ENCODE results near the gene CREBZF.

Gene CREBZF, protein sequence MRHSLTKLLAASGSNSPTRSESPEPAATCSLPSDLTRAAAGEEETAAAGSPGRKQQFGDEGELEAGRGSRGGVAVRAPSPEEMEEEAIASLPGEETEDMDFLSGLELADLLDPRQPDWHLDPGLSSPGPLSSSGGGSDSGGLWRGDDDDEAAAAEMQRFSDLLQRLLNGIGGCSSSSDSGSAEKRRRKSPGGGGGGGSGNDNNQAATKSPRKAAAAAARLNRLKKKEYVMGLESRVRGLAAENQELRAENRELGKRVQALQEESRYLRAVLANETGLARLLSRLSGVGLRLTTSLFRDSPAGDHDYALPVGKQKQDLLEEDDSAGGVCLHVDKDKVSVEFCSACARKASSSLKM

DNA sequence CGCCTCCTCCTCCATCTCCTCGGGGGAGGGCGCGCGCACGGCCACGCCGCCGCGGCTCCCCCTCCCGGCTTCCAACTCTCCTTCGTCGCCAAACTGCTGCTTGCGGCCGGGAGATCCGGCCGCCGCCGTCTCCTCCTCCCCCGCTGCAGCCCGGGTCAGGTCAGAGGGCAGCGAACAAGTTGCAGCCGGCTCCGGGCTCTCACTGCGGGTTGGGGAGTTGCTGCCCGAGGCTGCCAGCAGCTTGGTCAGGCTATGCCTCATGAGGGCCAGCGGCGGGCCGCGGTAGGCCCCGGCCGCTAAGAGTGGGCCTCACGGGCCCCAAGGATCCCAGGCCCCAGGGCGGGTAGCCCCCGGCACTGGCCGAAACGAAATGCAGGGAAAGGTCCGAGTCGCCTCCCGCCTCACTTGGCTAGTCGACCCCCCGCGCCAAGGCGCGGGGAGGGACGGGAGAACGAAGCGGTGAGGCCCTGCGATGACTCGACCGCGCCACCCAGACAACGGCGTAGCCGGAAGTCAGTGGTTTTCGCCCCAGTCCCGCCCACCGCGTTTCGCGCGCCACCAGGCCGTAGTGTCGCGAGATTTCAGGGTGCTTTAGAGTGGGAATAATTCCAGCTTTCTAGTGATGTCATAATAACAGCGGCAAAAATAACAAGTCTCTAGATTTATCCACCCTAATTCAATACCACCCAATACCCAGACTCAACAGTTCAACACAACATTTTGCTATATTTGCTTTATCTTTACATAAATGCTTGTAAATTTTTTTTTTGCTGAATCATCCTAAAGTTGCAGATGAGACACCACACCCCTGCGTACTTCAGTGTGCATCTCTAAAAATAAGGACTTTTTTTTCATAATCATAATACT lies at the start of gene CREBZF:
Gene CREBZF, minus strand, starts transcription at position 515 of the 867 bp plus-strand sequence. Its CDS starts 254 bp downstream, at position 261.
- peak; percentile 81 to 92 for DNase-seq

DNA sequence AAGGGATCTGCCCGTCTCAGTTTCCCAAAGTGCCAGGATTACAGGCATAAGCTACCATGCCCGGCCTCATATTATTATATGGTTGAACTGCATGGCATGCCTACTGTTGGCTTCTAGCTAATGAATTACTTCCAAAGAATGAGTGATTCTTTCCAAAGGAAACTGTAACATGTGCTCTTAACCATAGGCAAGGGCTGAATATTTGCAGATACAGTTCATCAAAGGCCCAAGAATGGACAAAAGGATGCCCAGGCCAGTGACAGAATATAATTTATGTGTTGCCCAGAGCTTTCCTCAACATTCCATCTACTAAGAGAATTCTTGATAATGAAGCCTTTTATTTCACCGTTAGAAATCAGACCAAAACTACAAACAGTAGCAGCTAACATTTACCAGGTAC lies 48.0 kb upstream of the CREBZF start:
- DNase-seq = no peak

- no peak for DNase-seq
Observed at GRCh38 chr11:85710917-85711316, 46.0 kb upstream of the CREBZF start.

DNA sequence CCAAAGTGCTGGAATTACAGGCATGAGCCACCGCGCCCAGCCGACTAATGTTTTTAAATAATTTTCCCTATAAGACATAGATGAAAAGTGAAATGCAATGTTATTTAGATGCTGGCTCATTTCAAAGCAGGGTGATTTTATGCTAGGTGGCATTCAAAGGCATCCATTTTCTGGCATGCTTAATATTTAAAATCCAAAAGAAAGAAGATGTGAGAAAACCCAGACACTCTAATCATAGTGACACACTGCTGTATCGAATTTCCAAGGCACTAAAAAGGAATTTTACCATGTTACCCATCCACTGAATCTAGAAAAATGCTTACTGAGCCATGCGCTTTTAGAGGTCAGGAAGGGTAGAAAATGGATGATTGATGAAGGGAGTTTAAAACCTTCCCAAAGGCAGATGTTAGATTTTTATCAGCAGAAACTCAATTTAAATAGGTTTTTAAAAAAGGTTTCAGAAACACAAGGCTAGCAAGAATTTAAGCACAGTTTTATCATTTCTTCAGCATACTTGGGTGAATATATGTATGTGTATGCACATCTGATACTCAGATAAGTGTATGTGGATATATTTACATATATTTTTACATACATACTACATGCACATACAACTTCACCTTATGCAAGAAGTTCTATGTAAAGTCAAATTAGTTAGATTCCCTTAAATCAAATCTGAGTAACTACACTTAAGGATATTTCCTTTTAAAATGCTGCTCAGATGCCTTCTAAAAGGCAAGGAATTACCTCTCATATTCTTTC lies 45.2 kb upstream of the CREBZF start:
- no peak for DNase-seq

DNA sequence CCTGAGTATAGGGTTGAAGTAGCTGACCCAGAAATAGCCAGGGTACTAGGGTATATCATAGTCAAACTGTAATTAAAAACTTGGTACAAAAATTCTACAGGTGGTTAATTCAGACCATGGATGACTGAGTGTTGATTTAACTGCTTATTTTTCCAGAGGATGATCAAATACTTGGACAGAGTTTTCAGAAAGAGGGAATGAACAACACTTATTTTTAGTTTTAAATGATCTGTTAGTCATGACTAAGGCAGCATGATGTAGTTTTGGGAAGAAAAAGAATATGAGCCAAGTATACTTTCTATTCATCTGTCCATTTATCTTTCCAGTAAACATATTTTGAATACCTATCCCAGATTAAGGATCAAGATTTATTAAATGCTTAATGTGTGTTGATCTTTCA lies 40.9 kb upstream of the CREBZF start:
- DNase-seq = no peak

- no peak for DNase-seq
Observed at GRCh38 chr11:85704967-85705366, 40.0 kb upstream of the CREBZF start.

DNA sequence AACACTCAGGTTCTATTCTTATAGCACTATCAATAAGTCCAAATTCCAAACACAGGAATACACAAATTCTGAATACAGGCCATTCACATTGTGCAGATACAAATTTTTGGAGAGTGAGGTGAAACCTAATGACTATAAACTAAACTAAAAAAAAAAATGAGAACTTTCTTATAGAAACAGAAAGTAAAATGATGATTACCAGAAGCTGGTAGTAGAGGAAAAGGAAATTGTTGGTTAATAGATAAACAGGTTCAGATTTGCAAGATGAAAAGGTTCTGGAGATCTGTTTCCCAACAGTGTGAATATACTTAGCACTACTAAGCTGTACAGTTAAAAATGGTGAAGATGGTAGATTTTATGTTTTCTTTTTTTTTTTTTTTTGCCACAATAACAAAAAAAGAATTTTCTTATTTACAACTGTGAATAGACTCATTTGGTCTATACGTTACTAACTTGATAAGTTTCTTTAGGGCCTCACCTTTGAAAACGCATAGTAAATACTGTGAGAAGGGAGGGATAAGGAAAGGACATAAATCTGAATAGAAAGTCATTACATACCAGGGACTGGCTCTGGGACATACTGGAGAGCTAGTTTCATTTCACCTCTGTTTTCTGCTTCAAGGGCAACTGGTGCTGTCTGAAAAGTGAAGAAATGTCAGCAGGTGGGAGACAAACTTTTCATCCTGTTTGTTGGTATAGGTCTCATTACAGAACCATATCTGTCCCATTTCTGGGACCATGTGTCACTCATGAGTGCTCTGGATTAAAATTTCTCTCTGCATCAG lies 35.2 kb upstream of the CREBZF start:
- DNase-seq = no peak

DNA sequence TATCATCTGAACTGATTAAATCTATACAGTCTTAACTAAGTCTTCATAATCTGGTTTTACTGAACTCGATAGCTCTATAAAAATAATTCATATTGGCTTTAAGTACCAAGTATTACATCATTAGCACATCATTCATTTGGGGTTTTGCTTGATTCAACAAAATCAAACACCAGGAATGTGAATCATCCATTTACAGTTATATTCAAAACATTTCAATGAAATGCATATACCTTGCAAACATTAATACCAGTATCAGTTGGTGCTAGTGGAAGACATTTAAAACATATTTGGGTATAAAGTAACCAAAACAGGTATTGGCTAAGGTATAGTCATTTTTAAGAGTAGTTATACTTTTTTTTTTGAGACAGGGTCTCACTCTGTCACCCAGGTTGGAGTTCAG lies 33.3 kb upstream of the CREBZF start:
- DNase-seq = no peak

- DNase-seq = no peak
Observed at GRCh38 chr11:85697747-85698146, 32.8 kb upstream of the CREBZF start.

DNA sequence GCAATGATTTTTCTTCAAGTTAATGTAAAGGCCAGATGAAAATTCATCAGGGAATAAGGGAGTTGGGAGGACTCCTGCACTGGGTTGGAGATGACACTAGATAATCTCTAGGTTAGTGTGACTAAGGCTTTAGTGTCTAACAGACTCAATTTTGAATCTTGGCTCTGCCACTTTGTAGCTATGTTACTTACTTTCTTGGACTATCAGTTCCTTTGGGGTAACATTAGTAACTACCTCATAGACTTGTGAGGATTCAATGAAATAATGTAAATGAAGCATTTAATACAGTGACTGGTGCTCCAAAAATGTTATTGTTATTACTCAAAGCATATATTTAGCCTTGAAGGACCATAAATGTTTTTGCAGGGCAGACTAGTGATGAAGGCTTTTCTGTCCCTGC lies 30.6 kb upstream of the CREBZF start:
- DNase-seq = no peak

DNA sequence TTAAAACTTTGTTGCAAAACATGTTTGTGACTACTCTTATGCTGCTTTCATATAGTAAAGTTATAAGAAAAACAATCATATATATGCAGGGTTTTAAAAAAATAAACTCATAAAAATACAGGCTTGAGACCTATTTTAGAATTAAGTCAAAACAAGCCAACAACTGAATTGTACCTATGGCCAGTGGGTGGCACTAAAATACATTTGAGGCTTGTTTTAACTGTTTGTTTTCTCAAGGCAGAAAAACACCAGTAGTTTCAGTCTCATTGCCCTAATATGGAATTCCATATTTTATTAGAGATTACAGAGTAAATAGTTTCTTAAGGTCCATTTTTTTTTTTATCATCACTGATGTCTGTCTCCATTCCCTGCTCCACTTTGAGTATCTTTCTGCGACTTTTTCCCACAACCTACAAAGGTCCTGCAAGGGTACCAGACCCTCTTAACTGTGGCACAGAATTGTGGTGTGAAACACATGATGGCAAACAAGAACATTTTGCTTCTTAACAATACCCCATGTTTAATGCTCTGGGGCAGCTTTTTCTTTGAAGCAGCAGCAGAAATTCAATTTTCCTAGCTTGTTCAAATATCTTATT lies 29.6 kb upstream of the CREBZF start:
- DNase-seq = peak in 1 of 2 experiments; percentile 23

DNA sequence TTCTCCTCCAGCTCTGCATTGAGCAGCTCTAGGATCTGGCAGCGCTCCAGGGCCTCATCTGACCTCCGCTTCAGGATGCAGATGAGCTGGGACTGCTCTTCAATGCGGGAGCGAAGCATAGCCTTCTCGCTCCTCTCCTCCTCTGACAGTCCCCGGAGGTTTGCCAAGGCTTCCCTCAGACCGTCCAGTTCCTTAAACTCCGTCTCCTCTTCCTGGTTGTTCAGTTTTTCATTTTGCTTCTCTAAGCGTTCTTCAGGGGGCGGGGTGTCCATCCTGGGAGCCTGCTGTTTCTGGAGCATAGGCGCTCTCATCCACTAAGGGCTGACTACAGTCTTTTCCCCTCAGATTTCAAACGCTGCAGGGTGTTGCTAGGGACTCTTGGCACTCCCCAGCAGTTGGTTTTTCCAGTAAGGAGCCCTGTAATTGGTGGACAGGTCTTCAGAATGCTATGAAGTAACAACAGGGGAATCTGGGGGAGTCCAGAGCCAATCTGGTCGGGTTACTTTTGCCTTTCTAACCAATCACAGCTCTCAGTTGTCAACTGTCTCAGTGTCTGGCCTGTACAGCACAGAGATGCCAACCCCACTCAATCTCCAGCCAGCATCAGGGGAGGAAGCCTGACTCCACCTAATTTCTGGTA lies 21.0 kb upstream of the CREBZF start, which contains the start of gene CCDC89:
Gene CCDC89, minus strand, starts transcription at position 376 of the 640 bp plus-strand sequence. Its CDS starts 65 bp downstream, at position 311.
- peak; percentile 87 to 97 for DNase-seq

GRCh38 chr11:85685125-85685819 lies 20.3 kb upstream of the CREBZF start:
- DNase-seq = peak; percentile 44 to 84

- DNase-seq = peak; percentile 70 to 74
Observed at GRCh38 chr11:85682330-85683305, 17.7 kb upstream of the CREBZF start.

- DNase-seq = no peak
Observed at GRCh38 chr11:85680897-85681296, 16.0 kb upstream of the CREBZF start.

DNA sequence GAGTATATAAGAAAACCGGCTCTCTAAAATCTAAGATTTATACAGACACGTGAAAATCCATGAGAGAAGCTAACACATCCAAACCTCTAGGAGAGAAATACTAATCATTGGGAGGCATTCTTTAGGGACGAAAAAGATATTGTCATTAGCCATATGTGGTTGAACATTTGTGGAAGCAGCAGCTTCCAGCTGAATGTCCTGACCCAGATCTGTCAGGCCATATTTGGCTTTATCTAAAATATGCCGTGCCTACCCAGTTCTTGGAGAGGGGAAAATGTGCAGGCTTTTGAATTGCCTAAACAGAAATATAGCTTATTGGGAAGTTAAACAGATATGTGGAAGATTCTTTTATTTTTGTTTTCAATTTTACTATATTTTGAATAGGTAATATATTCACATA lies 14.6 kb upstream of the CREBZF start:
- DNase-seq = no peak

DNA sequence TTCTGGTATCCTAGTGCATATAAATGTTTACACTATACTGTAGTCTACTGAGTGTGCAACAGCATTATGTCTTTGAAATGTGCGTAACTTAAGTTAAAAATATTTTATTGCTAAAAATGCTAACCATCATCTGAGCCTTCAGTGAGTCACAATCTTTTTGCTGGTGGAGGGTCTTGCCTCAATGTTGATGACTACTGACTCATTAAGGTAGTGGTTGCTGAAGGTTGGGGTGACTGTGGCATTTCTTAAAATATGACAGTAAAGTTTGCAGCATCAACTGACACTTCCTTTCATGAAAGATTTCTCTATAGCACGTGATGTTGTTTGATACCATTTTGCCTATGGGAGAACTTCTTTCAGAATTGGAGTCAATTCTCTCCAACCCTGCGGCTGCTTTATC lies 8.5 kb upstream of the CREBZF start:
- no peak for DNase-seq

DNA sequence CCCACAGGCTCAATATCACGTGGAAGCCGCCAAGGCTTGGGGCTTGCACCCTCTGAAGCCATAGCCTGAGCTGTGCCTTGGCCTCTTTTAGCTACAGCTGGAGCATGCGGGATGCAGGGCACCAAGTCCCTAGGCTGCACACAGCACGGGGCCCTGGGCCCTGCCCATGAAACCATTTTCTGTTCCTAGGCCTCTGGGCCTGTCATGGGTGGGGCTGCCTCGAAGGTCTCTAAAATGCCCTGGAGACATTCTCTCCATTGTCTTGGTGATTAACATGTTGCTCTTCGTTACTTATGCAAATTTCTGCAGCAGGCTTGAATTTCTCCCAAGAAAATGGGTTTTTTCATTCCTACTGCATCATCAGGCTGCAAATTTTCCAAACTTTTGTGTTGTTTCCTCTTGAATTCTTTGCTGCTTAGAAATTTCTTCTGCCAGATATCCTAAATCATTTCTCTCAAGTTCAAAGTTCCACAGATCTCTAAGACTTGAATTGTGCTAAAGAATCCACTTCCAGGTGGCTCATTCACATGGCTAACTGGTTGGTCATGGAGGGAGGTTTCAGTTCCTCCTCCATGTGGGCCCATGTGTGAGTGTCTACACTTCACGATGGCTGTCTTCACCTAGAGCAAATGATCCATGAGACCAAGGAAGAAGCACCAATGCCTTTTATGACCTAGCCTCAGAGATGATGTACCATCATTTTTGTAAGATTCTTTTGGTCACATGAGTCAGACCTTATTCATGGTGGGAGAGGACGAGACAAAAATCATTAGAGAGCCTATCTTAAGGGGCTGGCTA lies 7.4 kb upstream of the CREBZF start:
- DNase-seq = no peak
